Panc1 (cell line): ENCODE results near the gene TTC38. TPM values are rescaled to one million over a fixed set of nuclear protein-coding genes. Genes with fewer than 3 reads are reported as not detected.

ENCODE experiments used
- ATAC-seq: fragments of 200-7000 bp; cut with Tn5 transposase; 2 replicates; pipeline ENCODE4 v1.9.1; 2020; ENCODE audit warnings: mild to moderate bottlenecking, moderate library complexity
- BruUV-seq: library from RNA; stranded (reverse); fragments of 400-500 nt; replicated peaks from 2 replicates; lab custom pipeline; 2021; lab: Mats Ljungman, UMichigan
- CTCF ChIA-PET: fragments of 300-600 bp; sonication (Branson Sonifier 250); formaldehyde crosslinking; loops from one replicate; lab custom pipeline; 2022; ENCODE audit warnings: antibody characterized with exemption; lab: Charles Lee
- POLR2A ChIA-PET: fragments of 300-600 bp; sonication (Branson Sonifier 250); formaldehyde crosslinking; loops from one replicate; lab custom pipeline; 2022; ENCODE audit warnings: antibody characterized with exemption; lab: Charles Lee
- DNase-seq: peaks from one replicate; pipeline ENCODE4 v3.0.0-alpha.2; 2010; ENCODE audit warnings: low read depth, low spot score
- H3K27ac ChIP-seq: 2 replicates; pipeline ENCODE4 v1.5.1; 2011; ENCODE audit warnings: mild to moderate bottlenecking, low read length, inconsistent platforms
- H3K27me3 ChIP-seq: fragments of 200-500 bp; sonication (Bioruptor generic); 2 replicates; pipeline ENCODE4 v1.6.0; 2014; ENCODE audit warnings: low read length, inconsistent platforms; ENCODE audit not compliant: control insufficient read depth, insufficient read depth
- H3K36me3 ChIP-seq: fragments of 200-500 bp; sonication (Bioruptor generic); 2 replicates; pipeline ENCODE4 v1.5.1; 2014; ENCODE audit warnings: inconsistent platforms, mild to moderate bottlenecking, low read length, moderate library complexity; ENCODE audit not compliant: control insufficient read depth, insufficient read depth
- H3K4me1 ChIP-seq: 2 replicates; pipeline ENCODE4 v1.5.1; 2011; ENCODE audit warnings: inconsistent platforms, mild to moderate bottlenecking, low read length, moderate library complexity; ENCODE audit not compliant: control insufficient read depth, insufficient read depth
- H3K4me3 ChIP-seq, 2 experiments: 2 replicates each; pipeline ENCODE4 v1.5.1; 2011 to 2012; ENCODE audit warnings: low read depth in 2 of 2, low read length in 2 of 2, mild to moderate bottlenecking in 2 of 2, inconsistent platforms in 1 of 2, moderate library complexity in 1 of 2
- H3K9me3 ChIP-seq: fragments of 200-500 bp; sonication (Bioruptor generic); 2 replicates; pipeline ENCODE4 v1.5.1; 2014; ENCODE audit warnings: low read depth, mild to moderate bottlenecking, inconsistent platforms, low read length, moderate library complexity; ENCODE audit not compliant: control insufficient read depth, insufficient read depth
- POLR2AphosphoS5 ChIP-seq: IDR thresholded peaks from 2 replicates; pipeline ENCODE4 v1.6.1; 2012; ENCODE audit warnings: mild to moderate bottlenecking, low read depth, low read length, moderate library complexity
- SIN3A ChIP-seq: IDR thresholded peaks from 2 replicates; pipeline ENCODE4 v1.6.1; 2012; ENCODE audit warnings: low read depth, mild to moderate bottlenecking, low read length, moderate library complexity, borderline replicate concordance; ENCODE audit not compliant: insufficient read depth
- TCF7L2 ChIP-seq: IDR thresholded peaks from 2 replicates; pipeline ENCODE4 v1.6.1; 2011; ENCODE audit warnings: mild to moderate bottlenecking, low read depth, low read length, inconsistent platforms
- in situ Hi-C: cut with HindIII; loops from 2 replicates; pipeline ENCODE4 v1.10.0; 2016; ENCODE audit warnings: low sequenced_read_pairs, low pct_unique_long_range_greater_than_20kb
- intact Hi-C: fragments of 100-400 bp; cut with micrococcal nuclease; formaldehyde crosslinking; loops from one replicate; pipeline ENCODE4 v1.10.0; 2022; ENCODE audit not compliant: unreplicated experiment
- total RNA-seq: library from RNA; stranded (reverse); gene quantifications from one replicate; pipeline ENCODE4 v1.2.1, GENCODE V29; 2021; ENCODE audit not compliant: unreplicated experiment
- TF ChIP-seq, protein P1 (sequence below): fragments of 450-650 bp; IDR thresholded peaks from 2 replicates; pipeline ENCODE4 v1.5.1; 2017; ENCODE audit warnings: mild to moderate bottlenecking
- TF ChIP-seq, protein P2 (sequence below), 2 experiments: IDR thresholded peaks; 2 replicates each; pipeline ENCODE4 v1.6.1; 2011 to 2012; ENCODE audit warnings: low read depth in 2 of 2, control low read depth in 1 of 2, low read length in 1 of 2, mild to moderate bottlenecking in 1 of 2, moderate library complexity in 1 of 2; ENCODE audit not compliant: insufficient read depth in 1 of 2

The TTC38 gene
- total RNA-seq, 1 experiment from 2014 or later = 14.0 TPM

DNA sequence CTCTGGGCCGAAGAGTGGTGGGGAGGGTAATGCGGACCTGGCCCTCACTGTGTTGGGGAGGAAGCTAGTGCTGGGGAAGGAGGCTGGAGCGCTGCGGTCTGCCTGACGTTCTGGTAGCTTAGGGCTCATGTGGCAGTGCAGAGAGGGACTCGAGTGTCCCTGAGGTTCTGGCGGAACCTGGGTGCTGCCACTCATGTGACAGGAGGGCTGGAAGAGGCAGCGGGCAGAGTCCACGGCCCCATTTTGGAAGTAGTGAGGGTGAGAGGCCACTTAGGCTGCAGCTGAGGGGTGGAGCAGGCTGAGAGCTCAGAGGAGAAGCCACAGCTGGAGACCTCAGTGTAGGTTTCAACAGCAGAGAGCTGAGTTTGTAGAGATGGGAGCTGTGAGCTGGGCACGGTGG, 51.5 kb downstream of the TTC38 start:
- no peaks in the 10 kb centered on the region for H3K27me3 ChIP-seq
- DNase-seq = no peak
- CTCF ChIA-PET = no interaction called here
- BruUV-seq = no TSS peak
- no peak overlapping the region for H3K27ac ChIP-seq
- H3K4me1 ChIP-seq = no peaks in the 10 kb centered on the region
- intact Hi-C loops (no loop called here), in situ Hi-C loops (loop anchor here (25.0 kb wide), 1 partner anchor 307 kb away; no protein-coding TSS in a partner anchor)
- H3K36me3 ChIP-seq = peaks cover 4% of the 10 kb centered on the region; the same call in 1 of the 2 replicates
- H3K4me3 ChIP-seq = no peak overlapping the region
- no peak for TF ChIP-seq SIN3A
- TF ChIP-seq TCF7L2 = no peak
- TF ChIP-seq POLR2AphosphoS5 = no peak
- TF ChIP-seq, protein P1, sequence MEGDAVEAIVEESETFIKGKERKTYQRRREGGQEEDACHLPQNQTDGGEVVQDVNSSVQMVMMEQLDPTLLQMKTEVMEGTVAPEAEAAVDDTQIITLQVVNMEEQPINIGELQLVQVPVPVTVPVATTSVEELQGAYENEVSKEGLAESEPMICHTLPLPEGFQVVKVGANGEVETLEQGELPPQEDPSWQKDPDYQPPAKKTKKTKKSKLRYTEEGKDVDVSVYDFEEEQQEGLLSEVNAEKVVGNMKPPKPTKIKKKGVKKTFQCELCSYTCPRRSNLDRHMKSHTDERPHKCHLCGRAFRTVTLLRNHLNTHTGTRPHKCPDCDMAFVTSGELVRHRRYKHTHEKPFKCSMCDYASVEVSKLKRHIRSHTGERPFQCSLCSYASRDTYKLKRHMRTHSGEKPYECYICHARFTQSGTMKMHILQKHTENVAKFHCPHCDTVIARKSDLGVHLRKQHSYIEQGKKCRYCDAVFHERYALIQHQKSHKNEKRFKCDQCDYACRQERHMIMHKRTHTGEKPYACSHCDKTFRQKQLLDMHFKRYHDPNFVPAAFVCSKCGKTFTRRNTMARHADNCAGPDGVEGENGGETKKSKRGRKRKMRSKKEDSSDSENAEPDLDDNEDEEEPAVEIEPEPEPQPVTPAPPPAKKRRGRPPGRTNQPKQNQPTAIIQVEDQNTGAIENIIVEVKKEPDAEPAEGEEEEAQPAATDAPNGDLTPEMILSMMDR = no peak
- TF ChIP-seq, protein P2, sequence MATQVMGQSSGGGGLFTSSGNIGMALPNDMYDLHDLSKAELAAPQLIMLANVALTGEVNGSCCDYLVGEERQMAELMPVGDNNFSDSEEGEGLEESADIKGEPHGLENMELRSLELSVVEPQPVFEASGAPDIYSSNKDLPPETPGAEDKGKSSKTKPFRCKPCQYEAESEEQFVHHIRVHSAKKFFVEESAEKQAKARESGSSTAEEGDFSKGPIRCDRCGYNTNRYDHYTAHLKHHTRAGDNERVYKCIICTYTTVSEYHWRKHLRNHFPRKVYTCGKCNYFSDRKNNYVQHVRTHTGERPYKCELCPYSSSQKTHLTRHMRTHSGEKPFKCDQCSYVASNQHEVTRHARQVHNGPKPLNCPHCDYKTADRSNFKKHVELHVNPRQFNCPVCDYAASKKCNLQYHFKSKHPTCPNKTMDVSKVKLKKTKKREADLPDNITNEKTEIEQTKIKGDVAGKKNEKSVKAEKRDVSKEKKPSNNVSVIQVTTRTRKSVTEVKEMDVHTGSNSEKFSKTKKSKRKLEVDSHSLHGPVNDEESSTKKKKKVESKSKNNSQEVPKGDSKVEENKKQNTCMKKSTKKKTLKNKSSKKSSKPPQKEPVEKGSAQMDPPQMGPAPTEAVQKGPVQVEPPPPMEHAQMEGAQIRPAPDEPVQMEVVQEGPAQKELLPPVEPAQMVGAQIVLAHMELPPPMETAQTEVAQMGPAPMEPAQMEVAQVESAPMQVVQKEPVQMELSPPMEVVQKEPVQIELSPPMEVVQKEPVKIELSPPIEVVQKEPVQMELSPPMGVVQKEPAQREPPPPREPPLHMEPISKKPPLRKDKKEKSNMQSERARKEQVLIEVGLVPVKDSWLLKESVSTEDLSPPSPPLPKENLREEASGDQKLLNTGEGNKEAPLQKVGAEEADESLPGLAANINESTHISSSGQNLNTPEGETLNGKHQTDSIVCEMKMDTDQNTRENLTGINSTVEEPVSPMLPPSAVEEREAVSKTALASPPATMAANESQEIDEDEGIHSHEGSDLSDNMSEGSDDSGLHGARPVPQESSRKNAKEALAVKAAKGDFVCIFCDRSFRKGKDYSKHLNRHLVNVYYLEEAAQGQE (IDR thresholded peaks at IDR 0.05; ENCODE audit: insufficient read depth in 1 of 2, low read depth in 2 of 2, low read length in 1 of 2) = no peak
- no peak for ATAC-seq
- POLR2A ChIA-PET = no interaction called here
- no peaks in the 10 kb centered on the region for H3K9me3 ChIP-seq

DNA sequence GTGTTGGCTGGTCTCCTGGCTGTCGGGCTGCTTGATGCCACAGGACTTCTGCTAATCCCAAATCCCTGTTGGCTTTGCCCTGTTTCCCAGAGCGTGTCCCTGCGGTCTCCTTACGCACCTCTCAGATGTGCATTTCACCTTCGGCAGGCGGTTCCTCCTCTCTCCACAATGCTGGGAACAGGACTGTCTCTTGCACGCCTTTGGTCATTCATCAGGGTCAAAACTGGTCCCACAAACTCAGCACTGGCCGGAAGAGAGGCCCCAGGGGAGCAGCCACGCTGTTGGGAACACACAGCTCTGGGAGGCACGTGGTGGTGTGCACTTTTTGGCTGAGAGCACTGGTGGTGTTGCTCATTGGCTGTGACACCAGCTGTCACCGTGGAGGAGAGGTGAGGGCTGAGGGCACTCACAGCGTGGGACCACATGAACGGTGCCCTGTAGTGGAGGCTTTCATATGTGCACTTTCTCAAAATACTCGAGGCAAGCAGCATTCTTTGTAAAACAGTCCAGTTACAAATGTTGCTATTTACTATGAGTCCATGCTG, 52.4 kb downstream of the TTC38 start:
- peaks cover 4% of the 10 kb centered on the region; the same call in 1 of the 2 replicates for H3K36me3 ChIP-seq

More for the DNA sequence above, 52.4 kb downstream of the TTC38 start:
- CTCF ChIA-PET = no interaction called here
- intact Hi-C loops = no loop called here
- in situ Hi-C loops = loop anchor here (25.0 kb wide), 1 partner anchor 308 kb away; no protein-coding TSS in a partner anchor
- Histone ChIP-seq H3K9me3 (no peaks in the 10 kb centered on the region), H3K27ac (no peak overlapping the region), H3K27me3 (no peaks in the 10 kb centered on the region), H3K4me1 (no peaks in the 10 kb centered on the region), H3K4me3 (no peak overlapping the region)
- BruUV-seq = no TSS peak
- POLR2A ChIA-PET = no interaction called here
- TF ChIP-seq POLR2AphosphoS5 = no peak
- TF ChIP-seq, protein P1 = no peak
- TF ChIP-seq, protein P2 (IDR thresholded peaks at IDR 0.05; ENCODE audit: insufficient read depth in 1 of 2, low read depth in 2 of 2, low read length in 1 of 2) = no peak
- TF ChIP-seq SIN3A = no peak
- TF ChIP-seq TCF7L2 = no peak
- no peak for DNase-seq
- ATAC-seq = no peak
